HepG2 (cell line): ENCODE data around the gene ZNF831.

Experiments
- EHMT2 ChIP-seq: fragments of 200-600 bp; sonication (generic); IDR thresholded peaks from 2 replicates; pipeline ENCODE4 v1.7.0; 2017; ENCODE audit warnings: antibody characterized with exemption, low read depth, low read length, borderline replicate concordance
- MZF1 ChIP-seq: sonication (generic); formaldehyde crosslinking; IDR thresholded peaks from 2 replicates; pipeline ENCODE4 v1.8.1; 2023; ENCODE audit warnings: mild to moderate bottlenecking, missing genetic modification reagents, borderline replicate concordance
- POLR2A ChIP-seq, 2 experiments: IDR thresholded peaks; 2 replicates each; pipeline ENCODE4 v1.6.1; 2011; ENCODE audit warnings: low read depth in 2 of 2, low read length in 2 of 2, mild to moderate bottlenecking in 1 of 2, moderate library complexity in 1 of 2; ENCODE audit not compliant: insufficient read depth in 1 of 2
- XBP1 ChIP-seq: sonication (generic); formaldehyde crosslinking; IDR thresholded peaks from 2 replicates; pipeline ENCODE4 v1.5.0; 2020; ENCODE audit warnings: missing genetic modification reagents
- ZNF619 ChIP-seq: sonication (generic); formaldehyde crosslinking; IDR thresholded peaks from 2 replicates; pipeline ENCODE4 v1.4.0; 2020; ENCODE audit warnings: mild to moderate bottlenecking, missing genetic modification reagents
- TF ChIP-seq, protein P1 (sequence below): fragments of 450-650 bp; IDR thresholded peaks from 2 replicates; pipeline ENCODE4 v1.6.1; 2017; ENCODE audit warnings: mild to moderate bottlenecking
- TF ChIP-seq, protein P2 (sequence below), 2 experiments: sonication (generic) in 1 of 2; formaldehyde crosslinking in 1 of 2; IDR thresholded peaks; 2 replicates each; pipeline versions ENCODE4 v1.5.1 to v1.6.1; 2011 to 2020; ENCODE audit warnings: borderline replicate concordance in 1 of 2, low read depth in 1 of 2, low read length in 1 of 2, mild to moderate bottlenecking in 1 of 2, missing genetic modification reagents in 1 of 2, moderate library complexity in 1 of 2

DNA sequence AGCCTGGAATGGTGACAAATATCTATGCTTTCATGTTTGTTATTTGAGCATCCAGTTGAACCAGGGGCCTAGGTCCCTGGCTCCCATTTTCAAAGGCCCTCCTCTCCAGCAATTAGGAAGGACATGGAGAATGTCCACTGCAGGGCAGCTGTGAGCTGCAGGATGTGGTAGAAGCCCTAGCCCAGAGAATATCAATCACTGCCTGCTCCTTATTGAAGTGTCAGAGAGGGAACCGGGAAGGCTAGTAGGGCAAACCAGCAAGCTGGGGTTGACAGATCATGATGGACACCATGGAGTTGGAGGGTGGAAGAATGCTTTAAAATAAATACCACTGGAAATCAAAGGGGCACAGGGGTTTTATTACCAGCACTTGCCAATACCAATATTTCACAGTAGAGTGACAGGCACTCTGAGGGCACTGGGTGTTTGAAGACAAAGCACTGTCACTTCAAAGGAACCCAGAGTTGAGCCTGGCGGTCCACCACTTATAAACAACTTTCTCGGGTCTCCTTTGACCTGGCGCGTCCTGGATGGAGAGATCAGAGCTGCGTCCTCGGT lies 47.7 kb downstream of the ZNF831 start:
- TF ChIP-seq, protein P1, sequence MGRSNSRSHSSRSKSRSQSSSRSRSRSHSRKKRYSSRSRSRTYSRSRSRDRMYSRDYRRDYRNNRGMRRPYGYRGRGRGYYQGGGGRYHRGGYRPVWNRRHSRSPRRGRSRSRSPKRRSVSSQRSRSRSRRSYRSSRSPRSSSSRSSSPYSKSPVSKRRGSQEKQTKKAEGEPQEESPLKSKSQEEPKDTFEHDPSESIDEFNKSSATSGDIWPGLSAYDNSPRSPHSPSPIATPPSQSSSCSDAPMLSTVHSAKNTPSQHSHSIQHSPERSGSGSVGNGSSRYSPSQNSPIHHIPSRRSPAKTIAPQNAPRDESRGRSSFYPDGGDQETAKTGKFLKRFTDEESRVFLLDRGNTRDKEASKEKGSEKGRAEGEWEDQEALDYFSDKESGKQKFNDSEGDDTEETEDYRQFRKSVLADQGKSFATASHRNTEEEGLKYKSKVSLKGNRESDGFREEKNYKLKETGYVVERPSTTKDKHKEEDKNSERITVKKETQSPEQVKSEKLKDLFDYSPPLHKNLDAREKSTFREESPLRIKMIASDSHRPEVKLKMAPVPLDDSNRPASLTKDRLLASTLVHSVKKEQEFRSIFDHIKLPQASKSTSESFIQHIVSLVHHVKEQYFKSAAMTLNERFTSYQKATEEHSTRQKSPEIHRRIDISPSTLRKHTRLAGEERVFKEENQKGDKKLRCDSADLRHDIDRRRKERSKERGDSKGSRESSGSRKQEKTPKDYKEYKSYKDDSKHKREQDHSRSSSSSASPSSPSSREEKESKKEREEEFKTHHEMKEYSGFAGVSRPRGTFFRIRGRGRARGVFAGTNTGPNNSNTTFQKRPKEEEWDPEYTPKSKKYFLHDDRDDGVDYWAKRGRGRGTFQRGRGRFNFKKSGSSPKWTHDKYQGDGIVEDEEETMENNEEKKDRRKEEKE, result no peak
- TF ChIP-seq, protein P2, sequence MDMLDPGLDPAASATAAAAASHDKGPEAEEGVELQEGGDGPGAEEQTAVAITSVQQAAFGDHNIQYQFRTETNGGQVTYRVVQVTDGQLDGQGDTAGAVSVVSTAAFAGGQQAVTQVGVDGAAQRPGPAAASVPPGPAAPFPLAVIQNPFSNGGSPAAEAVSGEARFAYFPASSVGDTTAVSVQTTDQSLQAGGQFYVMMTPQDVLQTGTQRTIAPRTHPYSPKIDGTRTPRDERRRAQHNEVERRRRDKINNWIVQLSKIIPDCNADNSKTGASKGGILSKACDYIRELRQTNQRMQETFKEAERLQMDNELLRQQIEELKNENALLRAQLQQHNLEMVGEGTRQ (IDR thresholded peaks at IDR 0.05; ENCODE audit: low read depth, low read length), result no peak
- TF ChIP-seq, protein P2 (CRISPR knock-in tag; IDR thresholded peaks at IDR 0.05; ENCODE audit: borderline replicate concordance), result no peak
- TF ChIP-seq EHMT2, result no peak
- TF ChIP-seq MZF1 (CRISPR knock-in tag), result no peak
- TF ChIP-seq ZNF619 (CRISPR knock-in tag), result no peak
- TF ChIP-seq POLR2A (IDR thresholded peaks at IDR 0.05; ENCODE audit: insufficient read depth in 1 of 2, low read depth in 2 of 2, low read length in 2 of 2), result no peak
- no peak for TF ChIP-seq XBP1
